Mesenchymal stem cell (in vitro differentiated cells and primary cell): Measurements from ENCODE around the gene PRIM1.

ENCODE experiments used
- DNase-seq: peaks from one replicate; pipeline ENCODE4 v3.0.0-alpha.2; 2013
- H2AFZ ChIP-seq: one replicate; pipeline ENCODE4 v1.6.1; 2013; ENCODE audit warnings: low read depth, mild to moderate bottlenecking, control low read depth, inconsistent platforms, low read length, moderate library complexity
- H2AK5ac ChIP-seq: 2 replicates; pipeline ENCODE4 v1.6.1; 2013; ENCODE audit warnings: low read length, moderate library complexity, mild to moderate bottlenecking, inconsistent platforms; ENCODE audit not compliant: severe bottlenecking
- H2BK120ac ChIP-seq: one replicate; pipeline ENCODE4 v1.6.1; 2013; ENCODE audit warnings: low read depth, mild to moderate bottlenecking, inconsistent platforms, low read length, moderate library complexity
- H2BK12ac ChIP-seq, 2 experiments: one replicate each; pipeline ENCODE4 v1.6.1; 2013; ENCODE audit warnings: inconsistent platforms in 2 of 2, low read length in 2 of 2, mild to moderate bottlenecking in 2 of 2, moderate library complexity in 2 of 2, control low read depth in 1 of 2
- H2BK15ac ChIP-seq: one replicate; pipeline ENCODE4 v1.6.1; 2013; ENCODE audit warnings: mild to moderate bottlenecking, low read depth, inconsistent platforms; ENCODE audit not compliant: poor library complexity, severe bottlenecking
- H2BK5ac ChIP-seq: 2 replicates; pipeline ENCODE4 v1.6.1; 2013; ENCODE audit warnings: low read depth, mild to moderate bottlenecking, low read length, control low read depth, inconsistent platforms; ENCODE audit not compliant: poor library complexity, severe bottlenecking
- H3K14ac ChIP-seq, 2 experiments: one replicate each; pipeline ENCODE4 v1.6.1; 2013; ENCODE audit warnings: inconsistent platforms in 2 of 2, low read length in 2 of 2, control low read depth in 1 of 2, mild to moderate bottlenecking in 1 of 2, moderate library complexity in 1 of 2
- H3K18ac ChIP-seq, 2 experiments: one replicate each; pipeline ENCODE4 v1.6.1; 2013; ENCODE audit warnings: inconsistent platforms in 2 of 2, low read length in 2 of 2, control low read depth in 1 of 2, low read depth in 1 of 2, mild to moderate bottlenecking in 1 of 2
- H3K23ac ChIP-seq, 2 experiments: one replicate each; pipeline ENCODE4 v1.6.1; 2013; ENCODE audit warnings: inconsistent platforms in 2 of 2, low read length in 2 of 2, mild to moderate bottlenecking in 2 of 2, moderate library complexity in 2 of 2, control low read depth in 1 of 2
- H3K27ac ChIP-seq: 2 replicates; pipeline ENCODE4 v1.5.1; 2013; ENCODE audit warnings: mild to moderate bottlenecking, moderate library complexity, low read length, control low read depth, inconsistent platforms; ENCODE audit not compliant: poor library complexity, severe bottlenecking
- H3K27me3 ChIP-seq, 2 experiments: 2 replicates each; pipeline versions ENCODE4 v1.6.1 to v1.7.0; 2013; ENCODE audit warnings: low read length in 2 of 2, mild to moderate bottlenecking in 2 of 2, moderate library complexity in 2 of 2, control low read depth in 1 of 2, inconsistent platforms in 1 of 2; ENCODE audit not compliant: control insufficient read depth in 1 of 2, insufficient read depth in 1 of 2
- H3K36me3 ChIP-seq, 2 experiments: 2 replicates each; pipeline versions ENCODE4 v1.6.1 to v1.7.0; 2013; ENCODE audit warnings: low read length in 2 of 2, control low read depth in 1 of 2, inconsistent platforms in 1 of 2, low read depth in 1 of 2, mild to moderate bottlenecking in 1 of 2; ENCODE audit not compliant: insufficient read depth in 2 of 2, control insufficient read depth in 1 of 2
- H3K4ac ChIP-seq, 2 experiments: one replicate each; pipeline ENCODE4 v1.6.1; 2013; ENCODE audit warnings: inconsistent platforms in 2 of 2, low read length in 2 of 2, mild to moderate bottlenecking in 2 of 2, moderate library complexity in 2 of 2, control low read depth in 1 of 2, low read depth in 1 of 2
- H3K4me1 ChIP-seq: 2 replicates; pipeline ENCODE4 v1.6.1; 2013; ENCODE audit warnings: low read depth, low read length, control low read depth; ENCODE audit not compliant: control insufficient read depth, insufficient read depth
- H3K4me2 ChIP-seq: 2 replicates; pipeline ENCODE4 v1.6.1; 2013; ENCODE audit warnings: low read length, mild to moderate bottlenecking, inconsistent platforms; ENCODE audit not compliant: poor library complexity, severe bottlenecking
- H3K4me3 ChIP-seq, 2 experiments: 2 replicates each; pipeline versions ENCODE4 v1.5.1 to v1.7.0; 2013; ENCODE audit warnings: low read length in 2 of 2, mild to moderate bottlenecking in 2 of 2, control low read depth in 1 of 2, low read depth in 1 of 2; ENCODE audit not compliant: insufficient read depth in 1 of 2
- H3K79me1 ChIP-seq: replicated peaks from 2 replicates; pipeline ENCODE4 v1.6.1; 2013; ENCODE audit warnings: mild to moderate bottlenecking, control low read depth, low read length, inconsistent platforms; ENCODE audit not compliant: poor library complexity, severe bottlenecking
- H3K9ac ChIP-seq: 2 replicates; pipeline ENCODE4 v1.7.0; 2013; ENCODE audit warnings: mild to moderate bottlenecking, low read length, moderate library complexity
- H3K9me3 ChIP-seq: 2 replicates; pipeline ENCODE4 v1.7.0; 2013; ENCODE audit warnings: mild to moderate bottlenecking, low read length; ENCODE audit not compliant: control insufficient read depth
- H4K8ac ChIP-seq: one replicate; pipeline ENCODE4 v1.6.1; 2013; ENCODE audit warnings: inconsistent platforms, mild to moderate bottlenecking, low read length, moderate library complexity
- H4K91ac ChIP-seq: one replicate; pipeline ENCODE4 v1.6.1; 2013; ENCODE audit warnings: mild to moderate bottlenecking, low read length, inconsistent platforms
- WGBS: methylation state at CpG from one replicate; pipeline ENCODE4 v1.1.7; 2013; ENCODE audit warnings: mixed read lengths; 5-methylcytosine and 5-hydroxymethylcytosine counted together

PRIM1 gene

GRCh38 chr12:56723352-56723751 is 28.8 kb downstream of the PRIM1 start:
- Histone ChIP-seq H3K18ac (no peak overlapping the region), H2BK120ac (no peak overlapping the region), H3K36me3 (peaks cover 30 to 52% of the 10 kb centered on the region in 2 experiments), H2BK15ac (no peak overlapping the region), H3K4me2 (no peak overlapping the region), H2AFZ (no peak overlapping the region), H3K27ac (no peak overlapping the region), H3K9ac (peak overlapping the region; percentile 98), H3K79me1 (peaks cover 3% of the 10 kb centered on the region), H2BK12ac (no peak overlapping the region), H4K8ac (no peak overlapping the region), H2BK5ac (no peak overlapping the region), H2AK5ac (no peak overlapping the region), H3K9me3 (no peaks in the 10 kb centered on the region), H3K23ac (no peak overlapping the region), H3K14ac (no peak overlapping the region), H3K27me3 (no peaks in the 10 kb centered on the region), H4K91ac (no peak overlapping the region), H3K4me3 (peak overlapping the region in 1 of 2 experiments; percentile 97), H3K4ac (no peak overlapping the region), H3K4me1 (peaks cover 12% of the 10 kb centered on the region)
- WGBS: 66% methylated on average over 3 of the region's 3 CpGs
- no peak for DNase-seq

GRCh38 chr12:56722832-56723231 is 29.3 kb downstream of the PRIM1 start:
- Histone ChIP-seq H3K23ac (no peak overlapping the region), H3K79me1 (peaks cover 3% of the 10 kb centered on the region), H2AK5ac (no peak overlapping the region), H3K4me1 (peaks cover 15% of the 10 kb centered on the region), H3K4ac (no peak overlapping the region), H3K36me3 (peaks cover 34 to 52% of the 10 kb centered on the region in 2 experiments), H2BK12ac (no peak overlapping the region), H2BK120ac (no peak overlapping the region), H2BK5ac (no peak overlapping the region), H3K9me3 (no peaks in the 10 kb centered on the region), H3K27ac (no peak overlapping the region), H2BK15ac (no peak overlapping the region), H2AFZ (no peak overlapping the region), H4K91ac (no peak overlapping the region), H3K18ac (no peak overlapping the region), H3K9ac (peak overlapping the region; percentile 98), H3K4me2 (peak overlapping the region; percentile 51), H3K4me3 (peak overlapping the region in 1 of 2 experiments; percentile 97), H3K14ac (no peak overlapping the region), H3K27me3 (no peaks in the 10 kb centered on the region), H4K8ac (no peak overlapping the region)
- DNase-seq: no peak
- WGBS: 90% methylated on average over 2 of the region's 4 CpGs

GRCh38 chr12:56721721-56722120 is 30.4 kb downstream of the PRIM1 start:
- no CpG with 5 or more reads among the region's 2 CpGs for WGBS

GRCh38 chr12:56721216-56721615 is 30.9 kb downstream of the PRIM1 start:
- Histone ChIP-seq H2BK5ac (peak overlapping the region; percentile 33), H2AFZ (no peak overlapping the region), H3K79me1 (peaks cover 3% of the 10 kb centered on the region), H3K4me3 (peak overlapping the region in 1 of 2 experiments; percentile 97), H3K9ac (no peak overlapping the region), H2BK15ac (no peak overlapping the region), H3K36me3 (peaks cover 48 to 56% of the 10 kb centered on the region in 2 experiments), H2BK120ac (no peak overlapping the region), H3K4me1 (peaks cover 19% of the 10 kb centered on the region), H4K8ac (no peak overlapping the region), H3K4ac (no peak overlapping the region), H3K23ac (peak overlapping the region in 1 of 2 experiments; percentile 34), H3K27ac (peak overlapping the region; percentile 8), H2AK5ac (no peak overlapping the region), H4K91ac (no peak overlapping the region), H3K9me3 (no peaks in the 10 kb centered on the region), H3K18ac (peak overlapping the region in 1 of 2 experiments; percentile 43), H3K14ac (peak overlapping the region in 1 of 2 experiments; percentile 28), H3K4me2 (peak overlapping the region; percentile 40), H2BK12ac (peak overlapping the region in 1 of 2 experiments; percentile 62), H3K27me3 (no peaks in the 10 kb centered on the region)
- 81% methylated on average over 2 of the region's 2 CpGs for WGBS
- DNase-seq: no peak

More at GRCh38 chr12:56721721-56722120, 30.4 kb downstream of the PRIM1 start:
- no peak overlapping the region for H3K18ac ChIP-seq
- peaks cover 43 to 52% of the 10 kb centered on the region in 2 experiments for H3K36me3 ChIP-seq
- no peak overlapping the region for H4K8ac ChIP-seq
- DNase-seq: no peak
- peaks cover 3% of the 10 kb centered on the region for H3K79me1 ChIP-seq
- H2BK120ac ChIP-seq: no peak overlapping the region
- no peak overlapping the region for H2AK5ac ChIP-seq
- H3K4me1 ChIP-seq: peaks cover 17% of the 10 kb centered on the region
- no peak overlapping the region for H2BK5ac ChIP-seq
- H2AFZ ChIP-seq: no peak overlapping the region
- H3K23ac ChIP-seq: no peak overlapping the region
- no peak overlapping the region for H3K14ac ChIP-seq
- peak overlapping the region; percentile 65 for H3K4me2 ChIP-seq
- H3K4me3 ChIP-seq: peak overlapping the region in 1 of 2 experiments; percentile 97
- no peaks in the 10 kb centered on the region for H3K27me3 ChIP-seq
- no peak overlapping the region for H2BK15ac ChIP-seq
- no peak overlapping the region for H4K91ac ChIP-seq
- no peak overlapping the region for H2BK12ac ChIP-seq
- H3K9ac ChIP-seq: peak overlapping the region; percentile 98
- H3K4ac ChIP-seq: no peak overlapping the region
- no peaks in the 10 kb centered on the region for H3K9me3 ChIP-seq
- no peak overlapping the region for H3K27ac ChIP-seq
